Stimulated activated CD8-positive, alpha-beta memory T cell treated with anti-CD3 and anti-CD28 coated beads, Interleukin-4, amount 100 ng/mL, for 4 hours (primary cell): ENCODE results near the gene KCNH6.

Source experiments
- DNase-seq, 2 donors: peaks; one replicate each; pipeline ENCODE4 v3.0.0-alpha.2; 2020; ENCODE audit warnings: low read depth in 2 of 2, low spot score in 1 of 2

KCNH6 gene

GRCh38 chr17:63533433-63534077, 10.4 kb downstream of the KCNH6 start:
- no peak for DNase-seq

GRCh38 chr17:63534078-63534570, 11.0 kb downstream of the KCNH6 start:
- DNase-seq: no peak

GRCh38 chr17:63534816-63535455, 11.8 kb downstream of the KCNH6 start:
- no peak for DNase-seq

- no peak for DNase-seq
Measured at GRCh38 chr17:63535640-63536039, 12.5 kb downstream of the KCNH6 start.

GRCh38 chr17:63537001-63537400, 13.8 kb downstream of the KCNH6 start:
- DNase-seq: no peak

GRCh38 chr17:63537991-63538692, 15.0 kb downstream of the KCNH6 start:
- no peak for DNase-seq

- DNase-seq: no peak
Measured at GRCh38 chr17:63538693-63539595, 15.8 kb downstream of the KCNH6 start.

- DNase-seq: no peak
Measured at GRCh38 chr17:63540590-63540989, 17.4 kb downstream of the KCNH6 start.

GRCh38 chr17:63542218-63542545, 19.0 kb downstream of the KCNH6 start:
- no peak for DNase-seq

GRCh38 chr17:63542942-63543821, 20.0 kb downstream of the KCNH6 start:
- no peak for DNase-seq

GRCh38 chr17:63543822-63544420, 20.8 kb downstream of the KCNH6 start:
- DNase-seq: no peak

GRCh38 chr17:63544467-63545301, 21.5 kb downstream of the KCNH6 start:
- DNase-seq: no peak

- DNase-seq: no peak
Measured at GRCh38 chr17:63546308-63547082, 23.3 kb downstream of the KCNH6 start.

GRCh38 chr17:63547083-63547523, 23.9 kb downstream of the KCNH6 start:
- DNase-seq: no peak

GRCh38 chr17:63549289-63549945, 26.3 kb downstream of the KCNH6 start:
- no peak for DNase-seq

GRCh38 chr17:63549946-63550816, 27.0 kb downstream of the KCNH6 start, which contains the start of gene DCAF7:
DCAF7 (plus strand) TSS chr17:63550477; CDS start chr17:63550678, 201 bp downstream.
- DNase-seq: peak; percentile 98 to 100
